DOHH2 (cell line): ENCODE measurements around the gene NDFIP1.

Experiments used
- EZH2phosphoT487 ChIP-seq: fragments of 200-600 bp; sonication (generic); IDR thresholded peaks from 2 replicates; pipeline ENCODE4 v1.6.1; 2017; ENCODE audit warnings: borderline replicate concordance, mild to moderate bottlenecking, antibody characterized with exemption, low read length, moderate library complexity, mixed read lengths
- TF ChIP-seq, protein P1 (sequence below): fragments of 200-600 bp; sonication (generic); IDR thresholded peaks from one replicate; pipeline ENCODE4 v1.5.1; 2014; ENCODE audit warnings: antibody characterized with exemption, mild to moderate bottlenecking, low read depth, low read length; ENCODE audit not compliant: poor library complexity, severe bottlenecking

DNA sequence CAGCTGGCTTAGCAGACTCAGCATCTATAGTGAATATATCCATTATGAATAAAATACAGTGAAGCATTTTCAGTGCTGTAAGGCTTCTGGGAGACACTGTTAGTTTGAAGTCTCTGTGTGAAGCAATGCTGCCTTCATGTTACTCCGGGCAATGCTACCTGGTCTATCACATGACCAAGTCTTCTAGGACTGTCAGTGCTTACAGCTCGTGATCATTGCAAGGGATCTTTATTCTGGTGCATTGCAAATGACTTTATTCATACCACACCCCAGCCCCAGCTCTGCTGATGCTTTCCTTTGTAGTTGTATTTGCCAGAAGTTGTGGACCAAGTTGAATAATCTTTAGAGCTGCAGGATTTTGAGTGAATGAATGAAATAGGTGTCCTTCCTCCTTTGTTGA, 21.9 kb upstream of the NDFIP1 start:
- TF ChIP-seq, protein P1, sequence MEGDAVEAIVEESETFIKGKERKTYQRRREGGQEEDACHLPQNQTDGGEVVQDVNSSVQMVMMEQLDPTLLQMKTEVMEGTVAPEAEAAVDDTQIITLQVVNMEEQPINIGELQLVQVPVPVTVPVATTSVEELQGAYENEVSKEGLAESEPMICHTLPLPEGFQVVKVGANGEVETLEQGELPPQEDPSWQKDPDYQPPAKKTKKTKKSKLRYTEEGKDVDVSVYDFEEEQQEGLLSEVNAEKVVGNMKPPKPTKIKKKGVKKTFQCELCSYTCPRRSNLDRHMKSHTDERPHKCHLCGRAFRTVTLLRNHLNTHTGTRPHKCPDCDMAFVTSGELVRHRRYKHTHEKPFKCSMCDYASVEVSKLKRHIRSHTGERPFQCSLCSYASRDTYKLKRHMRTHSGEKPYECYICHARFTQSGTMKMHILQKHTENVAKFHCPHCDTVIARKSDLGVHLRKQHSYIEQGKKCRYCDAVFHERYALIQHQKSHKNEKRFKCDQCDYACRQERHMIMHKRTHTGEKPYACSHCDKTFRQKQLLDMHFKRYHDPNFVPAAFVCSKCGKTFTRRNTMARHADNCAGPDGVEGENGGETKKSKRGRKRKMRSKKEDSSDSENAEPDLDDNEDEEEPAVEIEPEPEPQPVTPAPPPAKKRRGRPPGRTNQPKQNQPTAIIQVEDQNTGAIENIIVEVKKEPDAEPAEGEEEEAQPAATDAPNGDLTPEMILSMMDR: no peak
- no peak for TF ChIP-seq EZH2phosphoT487
